Panc1 (cell line): Measurements from ENCODE around the gene SCGB1D2. TPM values are rescaled to one million over a fixed set of nuclear protein-coding genes. Genes with fewer than 3 reads are reported as not detected.

ENCODE experiments used
- ATAC-seq: fragments of 200-7000 bp; cut with Tn5 transposase; 2 replicates; pipeline ENCODE4 v1.9.1; 2020; ENCODE audit warnings: mild to moderate bottlenecking, moderate library complexity
- BruUV-seq: library from RNA; stranded (reverse); fragments of 400-500 nt; replicated peaks from 2 replicates; lab custom pipeline; 2021; lab: Mats Ljungman, UMichigan
- CTCF ChIA-PET: fragments of 300-600 bp; sonication (Branson Sonifier 250); formaldehyde crosslinking; loops from one replicate; lab custom pipeline; 2022; ENCODE audit warnings: antibody characterized with exemption; lab: Charles Lee
- POLR2A ChIA-PET: fragments of 300-600 bp; sonication (Branson Sonifier 250); formaldehyde crosslinking; loops from one replicate; lab custom pipeline; 2022; ENCODE audit warnings: antibody characterized with exemption; lab: Charles Lee
- DNase-seq: peaks from one replicate; pipeline ENCODE4 v3.0.0-alpha.2; 2010; ENCODE audit warnings: low read depth, low spot score
- H3K27ac ChIP-seq: 2 replicates; pipeline ENCODE4 v1.5.1; 2011; ENCODE audit warnings: mild to moderate bottlenecking, low read length, inconsistent platforms
- H3K27me3 ChIP-seq: fragments of 200-500 bp; sonication (Bioruptor generic); 2 replicates; pipeline ENCODE4 v1.6.0; 2014; ENCODE audit warnings: low read length, inconsistent platforms; ENCODE audit not compliant: control insufficient read depth, insufficient read depth
- H3K36me3 ChIP-seq: fragments of 200-500 bp; sonication (Bioruptor generic); 2 replicates; pipeline ENCODE4 v1.5.1; 2014; ENCODE audit warnings: inconsistent platforms, mild to moderate bottlenecking, low read length, moderate library complexity; ENCODE audit not compliant: control insufficient read depth, insufficient read depth
- H3K4me1 ChIP-seq: 2 replicates; pipeline ENCODE4 v1.5.1; 2011; ENCODE audit warnings: inconsistent platforms, mild to moderate bottlenecking, low read length, moderate library complexity; ENCODE audit not compliant: control insufficient read depth, insufficient read depth
- H3K4me3 ChIP-seq, 2 experiments: 2 replicates each; pipeline ENCODE4 v1.5.1; 2011 to 2012; ENCODE audit warnings: low read depth in 2 of 2, low read length in 2 of 2, mild to moderate bottlenecking in 2 of 2, inconsistent platforms in 1 of 2, moderate library complexity in 1 of 2
- H3K9me3 ChIP-seq: fragments of 200-500 bp; sonication (Bioruptor generic); 2 replicates; pipeline ENCODE4 v1.5.1; 2014; ENCODE audit warnings: low read depth, mild to moderate bottlenecking, inconsistent platforms, low read length, moderate library complexity; ENCODE audit not compliant: control insufficient read depth, insufficient read depth
- CTCF ChIP-seq: fragments of 450-650 bp; IDR thresholded peaks from 2 replicates; pipeline ENCODE4 v1.5.1; 2017; ENCODE audit warnings: mild to moderate bottlenecking
- POLR2AphosphoS5 ChIP-seq: IDR thresholded peaks from 2 replicates; pipeline ENCODE4 v1.6.1; 2012; ENCODE audit warnings: mild to moderate bottlenecking, low read depth, low read length, moderate library complexity
- REST ChIP-seq, 2 experiments: IDR thresholded peaks; 2 replicates each; pipeline ENCODE4 v1.6.1; 2011 to 2012; ENCODE audit warnings: low read depth in 2 of 2, control low read depth in 1 of 2, low read length in 1 of 2, mild to moderate bottlenecking in 1 of 2, moderate library complexity in 1 of 2; ENCODE audit not compliant: insufficient read depth in 1 of 2
- SIN3A ChIP-seq: IDR thresholded peaks from 2 replicates; pipeline ENCODE4 v1.6.1; 2012; ENCODE audit warnings: low read depth, mild to moderate bottlenecking, low read length, moderate library complexity, borderline replicate concordance; ENCODE audit not compliant: insufficient read depth
- TCF7L2 ChIP-seq: IDR thresholded peaks from 2 replicates; pipeline ENCODE4 v1.6.1; 2011; ENCODE audit warnings: mild to moderate bottlenecking, low read depth, low read length, inconsistent platforms
- in situ Hi-C: cut with HindIII; loops from 2 replicates; pipeline ENCODE4 v1.10.0; 2016; ENCODE audit warnings: low sequenced_read_pairs, low pct_unique_long_range_greater_than_20kb
- intact Hi-C: fragments of 100-400 bp; cut with micrococcal nuclease; formaldehyde crosslinking; loops from one replicate; pipeline ENCODE4 v1.10.0; 2022; ENCODE audit not compliant: unreplicated experiment
- total RNA-seq: library from RNA; stranded (reverse); gene quantifications from one replicate; pipeline ENCODE4 v1.2.1, GENCODE V29; 2021; ENCODE audit not compliant: unreplicated experiment

The SCGB1D2 gene
- total RNA-seq, 1 experiment from 2014 or later = 0.85 TPM

- CTCF ChIA-PET = no interaction called here
- intact Hi-C loops (no loop called here), in situ Hi-C loops (no loop called here)
- H3K27me3 ChIP-seq = peaks cover 4% of the 10 kb centered on the region; the same call in 1 of the 2 replicates
- no peak for DNase-seq
- no peaks in the 10 kb centered on the region; the same call in 1 of the 2 replicates for H3K9me3 ChIP-seq
- no peak for ATAC-seq
- no TSS peak for BruUV-seq
- H3K4me1 ChIP-seq = no peaks in the 10 kb centered on the region
- H3K27ac ChIP-seq = no peak overlapping the region
- H3K4me3 ChIP-seq = no peak overlapping the region
- TF ChIP-seq REST (IDR thresholded peaks at IDR 0.05; ENCODE audit: insufficient read depth in 1 of 2, low read depth in 2 of 2, low read length in 1 of 2) = no peak
- no peak for TF ChIP-seq TCF7L2
- no peak for TF ChIP-seq CTCF
- TF ChIP-seq POLR2AphosphoS5 = no peak
- no peak for TF ChIP-seq SIN3A
- no peaks in the 10 kb centered on the region for H3K36me3 ChIP-seq
- POLR2A ChIA-PET = no interaction called here
These were observed 9.7 kb downstream of the SCGB1D2 start for GRCh38 chr11:62251698-62252097.

- no peak for DNase-seq
- intact Hi-C loops (no loop called here), in situ Hi-C loops (no loop called here)
- Histone ChIP-seq H3K9me3 (no peaks in the 10 kb centered on the region; the same call in 1 of the 2 replicates), H3K27me3 (peaks cover 4% of the 10 kb centered on the region; the same call in 1 of the 2 replicates), H3K4me3 (no peak overlapping the region), H3K4me1 (no peaks in the 10 kb centered on the region), H3K27ac (no peak overlapping the region), H3K36me3 (no peaks in the 10 kb centered on the region)
- BruUV-seq = no TSS peak
- ATAC-seq = no peak
- CTCF ChIA-PET = no interaction called here
- POLR2A ChIA-PET = no interaction called here
- no peak for TF ChIP-seq TCF7L2
- no peak for TF ChIP-seq REST (IDR thresholded peaks at IDR 0.05; ENCODE audit: insufficient read depth in 1 of 2, low read depth in 2 of 2, low read length in 1 of 2)
- TF ChIP-seq CTCF = no peak
These were observed 12.0 kb downstream of the SCGB1D2 start for GRCh38 chr11:62253999-62254542.
